RWPE2 (cell line): ENCODE data around the gene SMCO3.
"Not testable (repeated sequence)": the region's sequence is repeated elsewhere in the genome, so short reads cannot be mapped to it uniquely, and the experiment has no call there.

ENCODE experiments used
- ATAC-seq: fragments of 200-7000 bp; cut with Tn5 transposase; 3 replicates; pipeline ENCODE4 v1.9.1; 2021; ENCODE audit warnings: low read depth
- DNase-seq: peaks from one replicate; pipeline ENCODE4 v3.0.0-alpha.2; 2020; ENCODE audit warnings: low spot score
- H3K27ac ChIP-seq: fragments of 450-650 bp; 2 replicates; pipeline ENCODE4 v1.5.1; 2017; ENCODE audit warnings: mild to moderate bottlenecking; ENCODE audit not compliant: poor library complexity, severe bottlenecking
- H3K27me3 ChIP-seq: fragments of 250-450 bp; sonication (Bioruptor Pico); 2 replicates; pipeline ENCODE4 v1.5.1; 2021; ENCODE audit warnings: mild to moderate bottlenecking, moderate library complexity; ENCODE audit not compliant: insufficient read depth, poor library complexity, severe bottlenecking
- H3K36me3 ChIP-seq: fragments of 250-450 bp; sonication (Bioruptor Pico); 2 replicates; pipeline ENCODE4 v1.5.1; 2020; ENCODE audit warnings: low read depth, mild to moderate bottlenecking, moderate library complexity
- H3K4me1 ChIP-seq: fragments of 250-450 bp; sonication (Bioruptor Pico); 2 replicates; pipeline ENCODE4 v1.5.1; 2021; ENCODE audit warnings: mild to moderate bottlenecking, moderate library complexity; ENCODE audit not compliant: insufficient read depth, poor library complexity, severe bottlenecking
- H3K4me3 ChIP-seq: fragments of 250-450 bp; sonication (Bioruptor Pico); 2 replicates; pipeline ENCODE4 v1.5.1; 2021; ENCODE audit warnings: mild to moderate bottlenecking, moderate library complexity; ENCODE audit not compliant: severe bottlenecking
- H3K9me3 ChIP-seq: fragments of 250-450 bp; sonication (Bioruptor Pico); 2 replicates; pipeline ENCODE4 v1.5.1; 2021; ENCODE audit warnings: mild to moderate bottlenecking, moderate library complexity; ENCODE audit not compliant: severe bottlenecking
- CTCF ChIP-seq: fragments of 450-650 bp; IDR thresholded peaks from one replicate; pipeline ENCODE4 v1.5.1; 2017; ENCODE audit warnings: mild to moderate bottlenecking, moderate library complexity; ENCODE audit not compliant: poor library complexity, severe bottlenecking

Gene SMCO3

GRCh38 chr12:14765398-14765797 lies 48.6 kb downstream of the SMCO3 start:
- no peak overlapping the region for H3K27ac ChIP-seq
- H3K4me3 ChIP-seq, result no peak overlapping the region
- no peak for DNase-seq
- H3K4me1 ChIP-seq, result no peaks in the 10 kb centered on the region
- no peaks in the 10 kb centered on the region for H3K27me3 ChIP-seq
- H3K9me3 ChIP-seq, result no peaks in the 10 kb centered on the region
- ATAC-seq, result no peak
- no peaks in the 10 kb centered on the region for H3K36me3 ChIP-seq
- TF ChIP-seq CTCF, result no peak

GRCh38 chr12:14759711-14760280 lies 54.2 kb downstream of the SMCO3 start:
- not testable (repeated sequence) for DNase-seq, H3K9me3 ChIP-seq, ATAC-seq, H3K27ac ChIP-seq, H3K4me3 ChIP-seq, H3K36me3 ChIP-seq, H3K4me1 ChIP-seq, H3K27me3 ChIP-seq

- ATAC-seq, result no peak
- Histone ChIP-seq H3K9me3 (no peaks in the 10 kb centered on the region), H3K36me3 (no peaks in the 10 kb centered on the region), H3K4me1 (no peaks in the 10 kb centered on the region), H3K4me3 (no peak overlapping the region), H3K27ac (no peak overlapping the region), H3K27me3 (no peaks in the 10 kb centered on the region)
- no peak for TF ChIP-seq CTCF
- DNase-seq, result no peak
Observed at GRCh38 chr12:14756334-14757143, 57.4 kb downstream of the SMCO3 start.
